Amniotic epithelial cell (primary cell): ENCODE data around the gene C12orf43.
A peak's percentile ranks its signal among the peaks of the same experiment; 100 is the strongest.

ENCODE experiments used
- DNase-seq: peaks from one replicate; pipeline ENCODE4 v3.0.0-alpha.2; 2010; ENCODE audit warnings: low read depth

Gene C12orf43

GRCh38 chr12:120978296-120979219 is 37.7 kb downstream of the C12orf43 start, which contains the start of gene HNF1A:
Gene HNF1A (plus strand): TSS chr12:120978543. CDS start chr12:120978769, 226 bp downstream.
- no peak for DNase-seq

GRCh38 chr12:120977531-120978295 is 38.6 kb downstream of the C12orf43 start:
- DNase-seq, result no peak

GRCh38 chr12:120972870-120973543 is 43.3 kb downstream of the C12orf43 start:
- DNase-seq, result no peak

GRCh38 chr12:120971299-120972180 is 44.7 kb downstream of the C12orf43 start:
- peak; percentile 74 for DNase-seq

- DNase-seq, result no peak
Observed at GRCh38 chr12:120970310-120970709, 46.0 kb downstream of the C12orf43 start.

- no peak for DNase-seq
Observed at GRCh38 chr12:120965534-120966091, 50.7 kb downstream of the C12orf43 start.

GRCh38 chr12:120964298-120964697 is 52.0 kb downstream of the C12orf43 start:
- DNase-seq, result no peak

GRCh38 chr12:120962532-120963020 is 53.7 kb downstream of the C12orf43 start:
- peak; percentile 7 for DNase-seq

- DNase-seq, result no peak
Observed at GRCh38 chr12:120961604-120962531, 54.4 kb downstream of the C12orf43 start.

GRCh38 chr12:120960657-120961056 is 55.6 kb downstream of the C12orf43 start:
- DNase-seq, result no peak

- DNase-seq, result no peak
Observed at GRCh38 chr12:120959111-120959878, 57.0 kb downstream of the C12orf43 start.

- no peak for DNase-seq
Observed at GRCh38 chr12:120956579-120957300, 59.5 kb downstream of the C12orf43 start.

GRCh38 chr12:120955232-120955631 is 61.1 kb downstream of the C12orf43 start:
- DNase-seq, result no peak

- DNase-seq, result no peak
Observed at GRCh38 chr12:120950807-120951206, 65.5 kb downstream of the C12orf43 start.
